ENCODE measurements around the gene GRHL1.
"Not testable (repeated sequence)": the region's sequence is repeated elsewhere in the genome, so short reads cannot be mapped to it uniquely, and the experiment has no call there.

Gene GRHL1

DNA sequence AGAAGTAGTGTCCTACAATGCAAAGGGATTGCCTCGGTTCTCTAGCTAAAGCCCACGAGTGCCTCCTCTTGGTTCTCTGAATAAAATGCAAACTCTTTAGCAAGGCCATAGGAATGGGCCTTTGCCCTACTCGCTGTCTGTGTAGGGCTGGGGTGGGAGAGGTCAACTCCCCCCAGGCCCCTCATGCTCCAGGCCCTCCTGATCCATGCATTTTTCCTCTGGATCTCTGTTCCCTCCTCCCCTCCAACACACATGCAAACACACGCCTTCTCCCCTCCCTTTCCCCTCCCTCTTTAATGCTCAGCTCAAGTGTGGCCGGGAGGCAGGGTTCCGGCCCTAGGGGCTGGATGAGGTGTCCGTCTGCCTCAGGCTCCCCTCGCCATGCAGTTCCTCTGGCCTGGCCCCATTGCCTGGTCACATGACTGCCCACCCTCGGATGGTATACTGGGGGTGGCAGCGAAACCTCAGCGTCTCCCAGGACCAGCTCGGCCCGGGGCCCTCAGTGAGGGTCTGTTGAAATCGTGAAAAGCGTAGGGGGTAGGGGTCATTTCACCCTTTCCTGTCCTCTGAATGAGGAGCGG, 77.0 kb downstream of the GRHL1 start:
- DNase-seq = no peak

DNA sequence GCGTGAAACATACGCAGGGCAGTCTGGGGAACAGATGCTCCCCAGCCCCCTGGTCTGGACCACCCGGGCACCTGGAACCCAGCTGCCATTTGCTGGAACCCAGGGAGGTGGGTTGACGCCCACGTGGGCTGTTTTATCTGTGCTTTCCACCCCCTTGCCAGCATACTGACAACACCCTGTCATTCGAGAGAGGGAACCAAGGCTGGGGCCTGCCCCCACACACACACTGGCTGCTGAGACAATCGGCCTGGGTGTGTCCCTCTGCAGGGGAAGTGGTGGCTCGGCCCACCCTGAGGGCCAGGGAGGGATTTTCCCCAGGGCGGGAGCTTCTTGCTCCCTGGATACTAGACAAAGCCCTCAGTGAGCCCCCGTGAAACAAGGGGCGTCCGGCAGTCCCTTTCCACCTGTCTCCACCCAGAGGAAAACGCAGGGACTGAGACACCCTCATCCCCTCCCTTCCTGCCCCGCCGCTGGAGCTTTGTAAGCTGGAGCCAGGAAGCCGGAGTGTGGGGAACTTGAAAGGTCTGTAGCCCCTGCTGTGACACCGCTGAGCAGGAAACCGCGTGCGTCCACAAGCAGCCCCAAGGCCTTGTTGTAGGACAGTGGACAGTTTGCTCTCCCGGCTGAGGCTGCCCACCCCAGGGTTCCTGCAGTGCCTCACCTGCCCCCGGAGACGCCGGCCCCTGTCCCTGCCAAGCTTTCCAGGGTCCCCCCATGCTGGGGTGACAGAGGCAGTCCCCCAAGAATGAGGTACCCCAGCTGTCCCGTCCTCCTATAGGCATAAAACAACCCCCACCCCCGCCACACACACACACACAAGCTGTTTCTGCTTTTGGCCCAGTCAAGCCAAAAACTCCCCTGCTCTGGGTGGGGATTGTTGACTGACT, 77.7 kb downstream of the GRHL1 start:
- no peak for DNase-seq

DNA sequence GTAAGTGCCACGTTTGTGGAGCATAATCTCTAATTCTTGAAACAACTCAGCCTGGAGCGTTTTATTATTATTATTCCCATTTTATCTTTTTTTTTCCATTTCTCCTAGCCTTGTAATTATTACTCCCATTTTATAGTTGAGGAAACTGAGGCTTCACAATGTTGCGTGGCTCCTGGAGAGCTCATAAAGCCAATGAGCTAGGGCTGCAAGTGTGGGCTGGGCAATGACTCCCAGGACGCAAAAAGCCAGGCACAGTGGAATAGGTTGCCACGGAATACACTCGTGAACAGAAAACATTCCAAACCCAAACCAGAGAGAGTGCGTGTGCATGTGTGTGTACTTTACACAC, 78.4 kb downstream of the GRHL1 start:
- DNase-seq = no peak

DNA sequence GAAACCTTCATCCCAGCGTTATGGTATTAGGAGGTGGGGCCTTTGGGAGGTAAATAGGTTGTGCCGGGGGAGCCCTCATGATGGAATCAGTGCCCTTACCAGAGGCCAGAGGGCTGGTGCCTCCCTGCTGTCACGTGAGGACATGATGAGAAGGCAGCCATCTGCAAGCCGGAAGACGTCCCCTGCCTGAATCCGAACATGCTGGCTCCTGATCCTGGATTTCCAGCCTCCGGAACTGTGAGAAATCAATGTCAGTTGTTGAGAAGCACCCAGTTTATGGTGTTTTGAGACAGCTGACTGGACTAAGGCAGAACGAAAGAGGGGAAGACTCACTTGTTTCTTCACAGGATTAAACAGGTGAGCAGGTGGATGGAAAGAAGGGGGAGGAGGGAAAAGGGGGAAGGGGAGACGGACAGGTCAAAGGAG, 78.8 kb downstream of the GRHL1 start:
- no peak for DNase-seq

DNA sequence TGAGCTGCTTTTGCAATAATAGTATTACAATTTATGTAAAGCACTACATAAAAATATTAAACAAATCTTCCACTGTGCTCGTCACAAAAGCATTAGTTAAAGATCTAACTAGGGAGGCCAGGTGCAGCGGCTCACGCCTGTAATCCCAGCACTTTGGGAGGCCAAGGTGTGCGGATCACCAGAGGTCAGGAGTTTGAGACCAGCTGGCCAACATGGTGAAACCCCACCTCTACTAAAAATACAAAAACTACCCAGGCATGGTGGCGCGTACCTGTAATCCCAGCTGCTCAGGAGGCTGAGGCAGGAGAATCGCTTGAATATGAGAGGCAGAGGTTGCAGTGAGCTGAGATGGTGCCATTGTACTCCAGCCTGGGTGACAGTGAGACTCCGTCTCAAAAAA, 79.3 kb downstream of the GRHL1 start:
- not testable (repeated sequence) for DNase-seq

DNA sequence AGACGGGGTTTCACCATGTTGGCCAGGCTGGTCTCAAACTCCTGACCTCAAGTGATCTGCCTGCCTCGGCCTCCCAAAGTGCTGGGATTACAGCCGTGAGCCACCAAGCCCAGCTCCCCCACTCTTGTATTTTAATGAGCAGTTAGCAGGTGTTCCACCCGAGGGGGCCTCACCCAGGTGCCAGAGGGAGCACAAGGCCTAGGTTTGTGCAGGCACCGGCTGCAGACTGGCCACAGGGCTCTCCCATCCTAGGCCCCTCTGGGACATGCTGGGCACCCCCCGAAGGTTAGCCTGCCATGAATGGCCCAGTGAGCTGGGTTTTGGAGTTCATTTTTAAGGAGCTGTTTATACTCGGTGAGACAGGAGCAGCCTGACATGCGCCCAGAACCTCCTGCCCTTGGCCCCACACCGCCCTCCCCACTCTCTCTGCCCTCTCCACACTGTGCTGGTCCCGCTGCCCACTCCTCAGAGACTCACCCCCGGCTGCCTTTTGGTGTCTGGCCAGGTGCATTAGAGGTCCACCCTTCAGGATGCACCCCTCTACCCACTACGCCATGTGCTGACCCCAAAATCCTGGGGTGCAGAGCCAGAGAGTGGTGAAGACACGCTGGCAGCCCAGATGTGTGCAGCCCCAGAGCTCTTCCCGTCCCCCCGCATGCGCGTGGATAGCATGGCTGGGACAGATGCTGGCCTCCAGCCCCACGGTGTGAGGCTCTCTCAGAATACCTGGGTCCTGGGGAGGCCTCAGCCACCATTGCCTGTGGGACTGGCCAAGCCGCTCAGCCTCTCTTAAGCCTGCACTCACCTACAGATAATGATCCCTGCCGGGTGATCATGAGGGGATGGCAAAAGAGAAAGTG, 80.6 kb downstream of the GRHL1 start:
- DNase-seq = no peak

DNA sequence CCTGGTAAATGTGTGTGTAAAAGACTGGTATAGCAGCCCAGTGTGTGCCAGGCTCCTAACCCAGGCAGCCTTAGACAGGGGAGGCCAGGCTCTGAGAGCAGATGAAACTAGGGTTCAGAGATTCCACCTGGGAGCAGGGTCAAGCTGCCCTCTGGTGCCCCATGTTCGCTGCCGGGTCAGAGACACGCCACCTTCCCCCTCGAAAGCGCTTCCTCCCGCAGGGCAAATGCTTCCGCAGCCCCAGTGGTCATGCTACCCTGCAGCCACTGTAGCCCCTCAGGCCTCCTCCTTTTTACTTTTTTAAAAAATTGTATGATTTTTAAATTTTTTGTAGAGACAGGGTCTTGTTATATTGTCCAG, 81.2 kb downstream of the GRHL1 start:
- no peak for DNase-seq

DNA sequence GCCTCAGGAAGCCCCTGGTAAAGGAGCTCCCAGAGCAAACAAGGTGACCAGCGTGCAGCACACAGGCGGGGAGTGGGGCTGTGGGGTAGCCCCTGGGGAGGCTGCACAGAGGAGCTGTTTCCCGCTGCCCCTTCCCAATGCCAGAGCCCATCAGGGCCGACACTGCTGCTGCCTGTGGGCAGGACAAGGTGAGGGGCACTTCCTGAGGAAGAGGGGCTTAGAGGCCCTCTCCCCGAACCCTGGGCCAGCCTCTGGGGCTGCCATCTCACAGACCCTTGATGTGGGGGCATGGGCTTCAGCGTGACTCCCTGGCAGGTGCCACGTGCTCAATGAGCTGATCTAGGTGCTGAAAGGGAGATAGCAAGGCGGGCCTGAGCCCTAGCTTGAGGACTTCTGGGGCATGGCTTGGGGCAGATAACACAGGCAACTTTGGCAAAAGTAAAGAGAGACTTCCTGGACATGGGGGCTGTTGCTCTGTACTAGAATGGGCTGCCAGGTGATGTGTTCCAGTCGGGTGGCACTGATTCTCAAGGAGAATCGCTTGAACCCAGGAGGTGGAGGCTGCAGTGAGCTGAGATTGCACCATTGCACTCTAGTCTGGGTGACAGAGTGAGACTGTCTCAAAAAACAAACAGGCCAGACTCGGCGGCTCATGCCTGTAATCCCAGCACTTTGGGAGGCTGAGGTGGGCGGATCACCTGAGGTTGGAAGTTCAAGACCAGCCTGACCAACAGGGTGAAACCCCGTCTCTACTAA, 81.9 kb downstream of the GRHL1 start:
- no peak for DNase-seq

DNA sequence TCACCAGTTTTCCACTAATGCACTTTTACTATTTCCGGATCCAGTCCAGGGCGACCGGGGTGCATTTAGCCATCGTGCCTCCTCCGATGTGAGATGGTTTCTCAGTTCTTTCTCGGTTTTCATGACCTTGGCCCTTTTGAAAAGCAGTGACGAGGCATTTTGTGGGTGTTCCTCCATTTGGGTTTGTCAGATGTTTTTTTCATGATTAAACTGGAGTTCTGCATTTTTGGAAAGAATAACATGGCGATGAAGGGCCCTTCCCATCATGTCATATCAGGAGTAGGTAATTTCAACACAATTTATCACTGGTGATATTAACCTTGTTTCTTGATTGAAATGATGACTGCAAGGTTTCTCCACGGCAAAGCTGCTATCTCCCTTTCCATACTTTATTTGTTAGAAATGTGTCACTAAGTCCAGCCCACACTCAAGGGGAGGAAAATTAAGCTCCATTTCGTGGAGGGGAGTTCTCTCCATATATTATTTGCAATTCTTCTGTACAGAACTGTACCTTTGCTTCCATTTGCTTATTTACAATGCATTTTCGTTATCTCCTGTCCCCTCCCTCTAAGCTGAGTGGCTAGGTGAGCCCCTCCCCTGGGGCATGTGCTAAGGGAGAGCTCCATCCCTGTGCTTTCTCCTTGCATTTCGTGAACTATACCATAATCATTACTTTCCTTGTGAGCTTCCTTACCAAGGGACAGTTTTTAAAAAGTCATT, 83.0 kb downstream of the GRHL1 start:
- DNase-seq = no peak

DNA sequence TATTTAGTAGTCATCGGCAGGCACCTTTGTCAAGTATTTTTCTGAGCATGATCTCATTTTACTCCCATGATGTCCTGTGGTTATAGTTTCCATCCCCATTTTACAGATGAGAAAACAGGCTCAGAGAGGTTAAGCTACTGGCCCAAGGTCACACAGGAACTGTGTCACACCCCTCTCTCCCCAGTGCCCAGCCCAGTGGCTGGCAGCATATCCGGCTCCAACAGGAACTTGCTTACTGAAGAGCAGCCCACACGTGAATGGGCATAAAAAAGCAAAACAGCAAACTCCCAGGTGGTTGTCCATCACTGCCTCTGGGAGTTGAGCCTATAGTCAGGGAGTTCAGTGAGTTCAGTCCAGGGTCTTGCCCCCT, 83.5 kb downstream of the GRHL1 start:
- no peak for DNase-seq

DNA sequence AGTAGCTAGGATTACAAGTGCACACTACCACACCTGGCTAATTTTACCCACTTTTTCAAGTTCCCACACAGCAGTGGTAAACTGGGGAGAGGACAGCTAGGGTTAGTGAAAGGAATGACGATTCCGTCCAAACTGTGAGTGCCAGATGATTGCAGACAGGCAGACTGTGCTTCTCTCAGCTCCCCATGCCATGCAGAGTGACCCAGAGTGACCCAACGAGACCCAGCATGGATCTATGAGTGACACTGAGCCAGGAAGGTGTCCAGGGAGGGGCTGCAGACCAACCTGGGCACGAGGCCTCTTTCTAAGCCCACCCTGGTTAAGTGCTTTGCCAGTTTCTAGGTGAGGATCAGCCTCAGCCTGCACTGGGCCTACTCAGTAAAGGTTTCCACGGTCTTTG, 84.1 kb downstream of the GRHL1 start:
- no peak for DNase-seq

DNA sequence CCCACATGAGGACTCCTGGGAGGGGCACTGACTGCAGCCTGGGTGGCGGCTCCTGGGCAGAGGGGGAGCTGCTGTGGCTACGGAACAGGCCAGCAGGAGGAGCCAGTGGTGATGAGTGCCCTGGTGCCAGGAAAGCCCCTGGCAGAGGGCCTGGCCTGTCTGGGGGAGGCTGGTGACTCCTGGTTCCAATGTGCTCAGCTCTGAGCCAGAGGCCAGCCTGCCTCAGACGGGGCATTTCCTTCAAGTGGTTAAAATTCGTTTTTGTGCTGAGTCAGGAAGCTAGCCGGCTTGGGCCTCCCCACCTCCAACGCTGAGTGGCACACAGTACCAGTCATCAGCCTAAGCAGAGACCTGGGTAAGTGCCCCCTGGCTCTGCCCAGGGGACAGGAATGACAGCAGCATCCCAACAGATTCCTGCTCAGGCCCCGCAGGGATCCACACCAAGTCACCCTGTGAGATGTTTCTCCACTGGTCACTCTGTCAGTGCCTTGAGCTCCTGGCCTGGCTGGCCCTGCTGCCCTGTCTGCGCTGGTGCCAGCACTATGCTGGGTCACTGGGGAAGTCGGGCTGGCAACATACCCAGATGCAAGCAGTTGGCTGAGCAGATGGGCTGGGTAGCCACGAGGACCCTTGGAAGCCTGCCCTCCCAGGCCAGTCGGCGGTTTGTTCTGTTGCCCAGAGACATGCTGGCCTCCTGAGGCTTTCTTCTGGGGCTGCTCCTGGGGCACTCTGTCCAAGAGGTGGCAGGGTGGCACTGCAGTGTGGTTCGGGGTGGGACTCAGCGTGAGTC, 84.8 kb downstream of the GRHL1 start:
- DNase-seq = peak; percentile 73

DNA sequence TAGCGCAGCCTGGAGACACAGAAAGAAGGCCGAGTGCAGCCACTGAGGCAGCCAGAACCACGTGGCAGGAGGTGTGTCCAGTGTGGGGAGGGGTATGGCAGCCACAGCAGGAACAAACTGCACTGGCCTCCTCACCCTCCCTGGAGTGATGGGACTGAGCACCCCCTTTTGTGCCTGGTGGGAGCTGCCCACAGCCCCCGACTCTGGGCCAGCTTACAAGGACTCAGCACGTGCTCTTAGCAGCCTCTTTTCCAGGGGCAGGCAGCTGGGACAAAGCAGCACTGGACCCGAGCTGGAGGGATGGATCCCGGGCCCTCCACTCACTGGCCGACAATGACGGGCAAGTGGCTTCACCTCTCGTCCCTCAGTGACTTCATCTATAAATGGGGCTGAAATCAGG, 86.6 kb downstream of the GRHL1 start:
- no peak for DNase-seq

DNA sequence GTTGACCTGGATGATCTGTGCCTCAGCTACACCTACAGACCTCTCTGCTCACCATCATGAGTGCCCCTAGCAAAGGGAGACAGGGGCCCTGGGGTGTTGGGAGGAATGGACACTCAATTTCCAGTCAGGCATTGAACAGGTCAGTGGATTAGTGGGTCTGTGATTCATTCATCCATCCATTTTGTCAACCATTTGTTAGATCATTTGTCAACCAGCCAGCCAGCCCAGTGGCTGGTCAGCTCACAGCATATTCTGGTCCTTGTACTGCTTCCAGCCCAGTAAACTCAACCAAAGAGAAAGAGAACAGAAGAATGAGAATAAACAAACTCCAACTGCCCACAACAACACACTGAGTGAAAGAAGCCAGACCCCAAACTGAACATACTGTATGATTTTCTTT, 87.2 kb downstream of the GRHL1 start:
- DNase-seq = no peak

DNA sequence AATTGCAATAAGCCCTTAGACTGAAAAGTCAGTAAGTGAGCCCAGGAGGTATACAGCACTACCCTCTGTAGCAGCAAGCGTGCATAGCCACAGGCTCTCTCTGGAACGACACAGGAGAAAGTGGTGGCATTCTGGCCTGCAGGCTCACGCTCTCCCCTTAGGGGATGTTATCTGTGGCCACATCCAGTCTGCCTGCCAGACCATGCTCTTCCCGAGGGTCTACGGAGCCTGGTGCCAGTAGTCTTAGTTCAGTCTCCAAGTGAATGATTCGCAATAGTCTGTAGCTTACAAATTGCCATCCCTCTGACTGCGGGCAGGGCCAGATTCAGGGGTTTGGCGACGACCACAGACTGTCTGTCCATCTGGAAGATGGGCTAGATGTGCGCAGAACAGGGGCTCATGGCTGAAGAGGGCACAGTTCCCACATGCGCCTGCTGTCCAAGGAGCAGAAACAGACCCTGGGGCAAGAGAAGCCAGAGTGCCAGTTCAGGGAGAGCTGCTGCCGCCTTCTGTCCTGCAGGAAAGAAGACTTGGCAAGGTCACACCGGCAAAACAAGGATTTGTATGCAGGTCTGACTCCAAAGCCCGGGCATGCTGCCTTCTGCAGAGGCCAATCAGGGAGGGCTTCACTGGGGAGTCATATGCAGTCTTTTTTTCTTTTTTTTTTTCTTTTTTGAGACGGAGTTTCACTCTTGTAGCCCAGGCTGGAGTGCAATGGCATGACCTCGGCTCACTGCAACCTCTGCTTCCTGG, 88.3 kb downstream of the GRHL1 start:
- no peak for DNase-seq

DNA sequence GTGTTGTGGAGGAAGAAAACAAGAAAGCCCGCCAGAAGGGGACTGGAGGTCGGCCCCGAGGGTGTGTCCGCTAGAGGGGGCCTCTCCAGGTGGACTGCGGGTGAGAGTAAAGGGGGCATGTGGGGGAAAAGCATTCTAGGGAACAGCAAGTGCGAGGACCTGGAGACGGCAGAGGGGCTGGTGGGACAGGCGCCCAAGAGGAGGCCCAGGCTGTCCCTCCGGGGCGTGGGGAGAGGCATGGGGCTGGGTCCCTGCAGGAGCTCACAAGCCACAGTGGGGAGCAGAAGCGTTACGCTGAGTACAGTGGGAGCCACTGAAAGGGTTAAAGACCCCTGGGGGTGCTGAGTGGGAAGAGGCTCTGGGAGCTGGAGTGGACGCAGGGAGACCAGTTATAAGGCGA, 90.2 kb downstream of the GRHL1 start:
- no peak for DNase-seq

DNA sequence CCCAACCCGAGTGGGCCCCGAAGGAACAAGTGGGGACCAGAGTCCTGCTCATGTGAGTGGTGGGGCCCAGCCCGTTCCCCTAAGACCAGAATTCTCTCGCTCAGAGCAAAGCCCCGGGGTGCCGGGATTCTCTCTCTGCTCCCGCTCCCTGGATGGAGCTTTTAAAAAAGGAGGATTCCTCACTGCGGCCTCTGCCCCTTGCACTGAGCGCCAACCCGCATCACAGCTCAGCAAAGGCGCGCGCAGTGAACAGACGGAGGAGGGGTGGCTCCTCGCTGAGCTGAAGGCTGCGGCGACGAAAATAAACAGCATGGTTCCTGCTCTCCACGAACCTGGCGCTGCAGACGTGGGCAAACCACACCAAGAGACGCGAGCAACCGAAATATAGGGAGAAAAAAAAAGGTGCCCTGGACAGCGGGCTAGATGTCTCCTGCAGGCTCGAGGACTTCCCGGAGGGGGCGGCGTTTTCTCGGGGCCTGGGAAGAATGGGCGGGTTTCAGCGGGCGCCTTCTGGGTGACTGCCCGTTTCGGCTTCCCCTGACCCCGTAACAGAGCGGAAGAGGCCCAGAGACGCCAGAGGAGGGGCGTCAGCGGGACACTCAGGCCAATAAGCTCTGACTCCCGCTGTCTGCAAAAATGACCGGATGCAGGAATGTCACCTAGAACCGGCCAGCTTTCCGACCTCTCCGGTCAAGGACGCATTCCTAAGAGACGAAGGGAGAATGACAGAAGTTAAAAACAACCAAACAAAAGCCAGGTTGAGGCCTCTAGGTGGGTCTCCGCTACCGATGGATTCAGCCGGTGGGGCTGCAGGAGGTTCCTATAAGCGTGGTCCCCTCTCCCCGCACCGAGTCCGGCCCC, 91.0 kb downstream of the GRHL1 start:
- peak; percentile 88 for DNase-seq

DNA sequence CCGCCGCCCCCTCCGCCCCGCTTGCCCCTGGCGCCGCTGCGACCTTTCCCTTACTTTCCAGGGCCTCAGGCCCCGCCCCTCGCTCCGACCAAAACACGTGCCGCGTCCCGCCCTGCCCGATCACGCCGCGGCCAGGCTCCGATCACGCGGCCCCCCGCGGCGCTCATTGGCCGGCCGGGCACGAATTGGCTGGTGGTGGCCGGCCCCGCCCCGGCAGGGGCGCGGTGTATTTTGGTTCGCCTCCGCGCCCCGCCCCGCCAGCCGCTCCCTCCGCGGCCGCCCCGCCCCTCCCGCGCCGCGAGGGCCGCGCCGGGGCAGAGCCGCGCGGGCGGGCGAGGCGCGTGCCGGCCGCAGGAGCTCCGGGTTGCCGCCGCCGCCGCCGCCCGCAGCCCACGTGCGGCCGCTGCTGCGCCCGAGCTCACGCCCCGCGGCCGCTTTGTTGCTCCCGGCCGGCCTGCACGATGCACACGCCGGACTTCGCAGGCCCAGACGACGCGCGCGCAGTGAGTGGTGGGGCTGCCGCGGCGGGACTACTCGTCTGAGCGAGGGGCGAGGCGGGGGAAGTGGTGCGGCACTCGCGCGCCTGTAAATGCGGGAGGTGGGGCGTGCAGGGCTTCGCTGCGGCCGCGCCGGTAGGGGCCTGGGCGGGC, 91.9 kb downstream of the GRHL1 start, which contains the start of gene KLF11:
TSS of gene KLF11 (plus strand) at position 295 of the 650 bp plus-strand sequence. CDS start at position 462, 167 bp downstream.
- peak; percentile 94 for DNase-seq

Measured in right hindlimb (tissue), 1 donor.